ENCODE data around the gene PSMC5. TPM values are rescaled to one million over a fixed set of nuclear protein-coding genes. Genes with fewer than 3 reads are reported as not detected.

The PSMC5 gene
- total and polyA plus RNA-seq, 2 experiments from 2014 or later, result 93.1 to 199 TPM

- TF ChIP-seq, protein P1, sequence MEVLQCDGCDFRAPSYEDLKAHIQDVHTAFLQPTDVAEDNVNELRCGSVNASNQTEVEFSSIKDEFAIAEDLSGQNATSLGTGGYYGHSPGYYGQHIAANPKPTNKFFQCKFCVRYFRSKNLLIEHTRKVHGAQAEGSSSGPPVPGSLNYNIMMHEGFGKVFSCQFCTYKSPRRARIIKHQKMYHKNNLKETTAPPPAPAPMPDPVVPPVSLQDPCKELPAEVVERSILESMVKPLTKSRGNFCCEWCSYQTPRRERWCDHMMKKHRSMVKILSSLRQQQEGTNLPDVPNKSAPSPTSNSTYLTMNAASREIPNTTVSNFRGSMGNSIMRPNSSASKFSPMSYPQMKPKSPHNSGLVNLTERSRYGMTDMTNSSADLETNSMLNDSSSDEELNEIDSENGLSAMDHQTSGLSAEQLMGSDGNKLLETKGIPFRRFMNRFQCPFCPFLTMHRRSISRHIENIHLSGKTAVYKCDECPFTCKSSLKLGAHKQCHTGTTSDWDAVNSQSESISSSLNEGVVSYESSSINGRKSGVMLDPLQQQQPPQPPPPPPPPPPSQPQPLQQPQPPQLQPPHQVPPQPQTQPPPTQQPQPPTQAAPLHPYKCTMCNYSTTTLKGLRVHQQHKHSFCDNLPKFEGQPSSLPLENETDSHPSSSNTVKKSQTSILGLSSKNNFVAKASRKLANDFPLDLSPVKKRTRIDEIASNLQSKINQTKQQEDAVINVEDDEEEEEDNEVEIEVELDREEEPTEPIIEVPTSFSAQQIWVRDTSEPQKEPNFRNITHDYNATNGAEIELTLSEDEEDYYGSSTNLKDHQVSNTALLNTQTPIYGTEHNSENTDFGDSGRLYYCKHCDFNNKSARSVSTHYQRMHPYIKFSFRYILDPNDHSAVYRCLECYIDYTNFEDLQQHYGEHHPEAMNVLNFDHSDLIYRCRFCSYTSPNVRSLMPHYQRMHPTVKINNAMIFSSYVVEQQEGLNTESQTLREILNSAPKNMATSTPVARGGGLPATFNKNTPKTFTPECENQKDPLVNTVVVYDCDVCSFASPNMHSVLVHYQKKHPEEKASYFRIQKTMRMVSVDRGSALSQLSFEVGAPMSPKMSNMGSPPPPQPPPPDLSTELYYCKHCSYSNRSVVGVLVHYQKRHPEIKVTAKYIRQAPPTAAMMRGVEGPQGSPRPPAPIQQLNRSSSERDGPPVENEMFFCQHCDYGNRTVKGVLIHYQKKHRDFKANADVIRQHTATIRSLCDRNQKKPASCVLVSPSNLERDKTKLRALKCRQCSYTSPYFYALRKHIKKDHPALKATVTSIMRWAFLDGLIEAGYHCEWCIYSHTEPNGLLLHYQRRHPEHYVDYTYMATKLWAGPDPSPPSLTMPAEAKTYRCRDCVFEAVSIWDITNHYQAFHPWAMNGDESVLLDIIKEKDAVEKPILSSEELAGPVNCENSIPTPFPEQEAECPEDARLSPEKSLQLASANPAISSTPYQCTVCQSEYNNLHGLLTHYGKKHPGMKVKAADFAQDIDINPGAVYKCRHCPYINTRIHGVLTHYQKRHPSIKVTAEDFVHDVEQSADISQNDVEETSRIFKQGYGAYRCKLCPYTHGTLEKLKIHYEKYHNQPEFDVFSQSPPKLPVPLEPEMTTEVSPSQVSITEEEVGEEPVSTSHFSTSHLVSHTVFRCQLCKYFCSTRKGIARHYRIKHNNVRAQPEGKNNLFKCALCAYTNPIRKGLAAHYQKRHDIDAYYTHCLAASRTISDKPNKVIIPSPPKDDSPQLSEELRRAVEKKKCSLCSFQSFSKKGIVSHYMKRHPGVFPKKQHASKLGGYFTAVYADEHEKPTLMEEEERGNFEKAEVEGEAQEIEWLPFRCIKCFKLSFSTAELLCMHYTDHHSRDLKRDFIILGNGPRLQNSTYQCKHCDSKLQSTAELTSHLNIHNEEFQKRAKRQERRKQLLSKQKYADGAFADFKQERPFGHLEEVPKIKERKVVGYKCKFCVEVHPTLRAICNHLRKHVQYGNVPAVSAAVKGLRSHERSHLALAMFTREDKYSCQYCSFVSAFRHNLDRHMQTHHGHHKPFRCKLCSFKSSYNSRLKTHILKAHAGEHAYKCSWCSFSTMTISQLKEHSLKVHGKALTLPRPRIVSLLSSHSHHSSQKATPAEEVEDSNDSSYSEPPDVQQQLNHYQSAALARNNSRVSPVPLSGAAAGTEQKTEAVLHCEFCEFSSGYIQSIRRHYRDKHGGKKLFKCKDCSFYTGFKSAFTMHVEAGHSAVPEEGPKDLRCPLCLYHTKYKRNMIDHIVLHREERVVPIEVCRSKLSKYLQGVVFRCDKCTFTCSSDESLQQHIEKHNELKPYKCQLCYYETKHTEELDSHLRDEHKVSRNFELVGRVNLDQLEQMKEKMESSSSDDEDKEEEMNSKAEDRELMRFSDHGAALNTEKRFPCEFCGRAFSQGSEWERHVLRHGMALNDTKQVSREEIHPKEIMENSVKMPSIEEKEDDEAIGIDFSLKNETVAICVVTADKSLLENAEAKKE (CRISPR knock-in tag; IDR thresholded peaks at IDR 0.05), result no peak
- TF ChIP-seq, protein P2, sequence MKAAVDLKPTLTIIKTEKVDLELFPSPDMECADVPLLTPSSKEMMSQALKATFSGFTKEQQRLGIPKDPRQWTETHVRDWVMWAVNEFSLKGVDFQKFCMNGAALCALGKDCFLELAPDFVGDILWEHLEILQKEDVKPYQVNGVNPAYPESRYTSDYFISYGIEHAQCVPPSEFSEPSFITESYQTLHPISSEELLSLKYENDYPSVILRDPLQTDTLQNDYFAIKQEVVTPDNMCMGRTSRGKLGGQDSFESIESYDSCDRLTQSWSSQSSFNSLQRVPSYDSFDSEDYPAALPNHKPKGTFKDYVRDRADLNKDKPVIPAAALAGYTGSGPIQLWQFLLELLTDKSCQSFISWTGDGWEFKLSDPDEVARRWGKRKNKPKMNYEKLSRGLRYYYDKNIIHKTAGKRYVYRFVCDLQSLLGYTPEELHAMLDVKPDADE (IDR thresholded peaks at IDR 0.05), result no peak
- no peak for TF ChIP-seq STAT1 (IDR thresholded peaks at IDR 0.05; ENCODE audit: unreplicated experiment)
- TF ChIP-seq CREB1 (CRISPR knock-in tag; IDR thresholded peaks at IDR 0.05; ENCODE audit: low read depth), result no peak
- TF ChIP-seq EZH2phosphoT487 (IDR thresholded peaks at IDR 0.05; ENCODE audit: unreplicated experiment), result no peak
- TF ChIP-seq, protein P3, sequence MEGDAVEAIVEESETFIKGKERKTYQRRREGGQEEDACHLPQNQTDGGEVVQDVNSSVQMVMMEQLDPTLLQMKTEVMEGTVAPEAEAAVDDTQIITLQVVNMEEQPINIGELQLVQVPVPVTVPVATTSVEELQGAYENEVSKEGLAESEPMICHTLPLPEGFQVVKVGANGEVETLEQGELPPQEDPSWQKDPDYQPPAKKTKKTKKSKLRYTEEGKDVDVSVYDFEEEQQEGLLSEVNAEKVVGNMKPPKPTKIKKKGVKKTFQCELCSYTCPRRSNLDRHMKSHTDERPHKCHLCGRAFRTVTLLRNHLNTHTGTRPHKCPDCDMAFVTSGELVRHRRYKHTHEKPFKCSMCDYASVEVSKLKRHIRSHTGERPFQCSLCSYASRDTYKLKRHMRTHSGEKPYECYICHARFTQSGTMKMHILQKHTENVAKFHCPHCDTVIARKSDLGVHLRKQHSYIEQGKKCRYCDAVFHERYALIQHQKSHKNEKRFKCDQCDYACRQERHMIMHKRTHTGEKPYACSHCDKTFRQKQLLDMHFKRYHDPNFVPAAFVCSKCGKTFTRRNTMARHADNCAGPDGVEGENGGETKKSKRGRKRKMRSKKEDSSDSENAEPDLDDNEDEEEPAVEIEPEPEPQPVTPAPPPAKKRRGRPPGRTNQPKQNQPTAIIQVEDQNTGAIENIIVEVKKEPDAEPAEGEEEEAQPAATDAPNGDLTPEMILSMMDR (conservative IDR thresholded peaks at IDR 0.05; ENCODE audit: low read depth in 2 of 2), result no peak
- no peak for TF ChIP-seq NANOG (IDR thresholded peaks at IDR 0.05; ENCODE audit: borderline replicate concordance)
Measured at GRCh38 chr17:63837962-63838600, 10.8 kb downstream of the PSMC5 start (continued).
